PC-3 (cell line): ENCODE data around the gene WDR86.

ENCODE experiments used
- EZH2 ChIP-seq: fragments of 300-600 bp; sonication (generic); IDR thresholded peaks from one replicate; pipeline ENCODE4 v1.6.1; 2017; ENCODE audit warnings: antibody characterized with exemption, mild to moderate bottlenecking, low read length; ENCODE audit not compliant: unreplicated experiment
- EZH2phosphoT487 ChIP-seq: fragments of 300-600 bp; sonication (generic); IDR thresholded peaks from 2 replicates; pipeline ENCODE4 v1.6.1; 2018; ENCODE audit warnings: mild to moderate bottlenecking, antibody characterized with exemption, low read length, borderline replicate concordance
- TF ChIP-seq, protein P1 (sequence below): fragments of 300-600 bp; sonication (generic); conservative IDR thresholded peaks from 2 replicates; pipeline ENCODE4 v1.5.1; 2017; ENCODE audit warnings: antibody characterized with exemption, low read depth, mild to moderate bottlenecking, low read length

DNA sequence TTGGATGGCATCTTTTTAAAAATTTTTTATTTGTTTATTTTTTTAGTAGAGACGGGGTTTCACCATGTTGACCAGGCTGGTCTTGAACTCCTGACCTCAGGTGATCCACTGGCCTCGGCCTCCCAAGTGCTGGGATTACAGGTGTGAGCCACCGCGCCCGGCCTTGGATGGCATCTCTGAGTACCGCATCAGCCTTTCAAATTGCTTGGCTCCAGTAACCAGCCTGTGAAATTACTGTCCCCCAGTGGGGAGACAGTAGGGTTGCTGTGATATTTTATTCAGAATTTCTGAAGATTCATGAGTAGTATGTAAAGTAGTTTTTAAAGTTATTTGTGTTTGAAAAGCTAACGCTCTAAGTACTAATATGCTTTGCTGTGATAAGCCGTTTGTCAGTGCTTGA, 67.0 kb downstream of the WDR86 start:
- TF ChIP-seq, protein P1, sequence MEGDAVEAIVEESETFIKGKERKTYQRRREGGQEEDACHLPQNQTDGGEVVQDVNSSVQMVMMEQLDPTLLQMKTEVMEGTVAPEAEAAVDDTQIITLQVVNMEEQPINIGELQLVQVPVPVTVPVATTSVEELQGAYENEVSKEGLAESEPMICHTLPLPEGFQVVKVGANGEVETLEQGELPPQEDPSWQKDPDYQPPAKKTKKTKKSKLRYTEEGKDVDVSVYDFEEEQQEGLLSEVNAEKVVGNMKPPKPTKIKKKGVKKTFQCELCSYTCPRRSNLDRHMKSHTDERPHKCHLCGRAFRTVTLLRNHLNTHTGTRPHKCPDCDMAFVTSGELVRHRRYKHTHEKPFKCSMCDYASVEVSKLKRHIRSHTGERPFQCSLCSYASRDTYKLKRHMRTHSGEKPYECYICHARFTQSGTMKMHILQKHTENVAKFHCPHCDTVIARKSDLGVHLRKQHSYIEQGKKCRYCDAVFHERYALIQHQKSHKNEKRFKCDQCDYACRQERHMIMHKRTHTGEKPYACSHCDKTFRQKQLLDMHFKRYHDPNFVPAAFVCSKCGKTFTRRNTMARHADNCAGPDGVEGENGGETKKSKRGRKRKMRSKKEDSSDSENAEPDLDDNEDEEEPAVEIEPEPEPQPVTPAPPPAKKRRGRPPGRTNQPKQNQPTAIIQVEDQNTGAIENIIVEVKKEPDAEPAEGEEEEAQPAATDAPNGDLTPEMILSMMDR, result no peak
- TF ChIP-seq EZH2 (no peak), EZH2phosphoT487 (no peak)
